ENCODE results near the gene FCAMR.

GRCh38 chr1:206912445-206913095 lies 57.7 kb downstream of the FCAMR start:
- TF ChIP-seq CTCF (IDR thresholded peaks at IDR 0.05) (peak; percentile 74 to 87 (median 84)), POLR2A (IDR thresholded peaks at IDR 0.05) (no peak)

Measured in Peyer's patch (tissue), 4 donors.